Neural cell (in vitro differentiated cells): ENCODE data around the gene CYB5RL.

Experiments used
- EP300 ChIP-seq: fragments of 450-650 bp; conservative IDR thresholded peaks from 2 replicates; pipeline ENCODE4 v1.6.1; 2014; ENCODE audit warnings: antibody characterized with exemption, mild to moderate bottlenecking, moderate library complexity; ENCODE audit not compliant: poor library complexity, severe bottlenecking
- EZH2 ChIP-seq: fragments of 200-600, 300-800 bp; shearing (Covaris generic), sonication (generic); IDR thresholded peaks from 2 replicates; pipeline ENCODE4 v1.6.1; 2014; ENCODE audit warnings: antibody characterized with exemption, low read length, borderline replicate concordance, mild to moderate bottlenecking; ENCODE audit not compliant: insufficient read depth, poor library complexity, severe bottlenecking
- POLR2AphosphoS5 ChIP-seq: IDR thresholded peaks from 2 replicates; pipeline ENCODE4 v1.6.1; 2012
- RAD21 ChIP-seq: fragments of 450-650 bp; conservative IDR thresholded peaks from 2 replicates; pipeline ENCODE4 v1.6.1; 2014; ENCODE audit warnings: antibody characterized with exemption, mild to moderate bottlenecking, moderate library complexity
- SMC3 ChIP-seq: fragments of 450-650 bp; conservative IDR thresholded peaks from 2 replicates; pipeline ENCODE4 v1.6.1; 2014; ENCODE audit warnings: antibody characterized with exemption, mild to moderate bottlenecking, moderate library complexity; ENCODE audit not compliant: poor library complexity
- TF ChIP-seq, protein P1 (sequence below): fragments of 450-650 bp; IDR thresholded peaks from 2 replicates; pipeline ENCODE4 v1.5.1; 2014; ENCODE audit warnings: antibody characterized with exemption, mild to moderate bottlenecking, moderate library complexity; ENCODE audit not compliant: poor library complexity, severe bottlenecking
- TF ChIP-seq, protein P2 (sequence below): IDR thresholded peaks from 2 replicates; pipeline ENCODE4 v1.6.1; 2012; ENCODE audit warnings: borderline replicate concordance

DNA sequence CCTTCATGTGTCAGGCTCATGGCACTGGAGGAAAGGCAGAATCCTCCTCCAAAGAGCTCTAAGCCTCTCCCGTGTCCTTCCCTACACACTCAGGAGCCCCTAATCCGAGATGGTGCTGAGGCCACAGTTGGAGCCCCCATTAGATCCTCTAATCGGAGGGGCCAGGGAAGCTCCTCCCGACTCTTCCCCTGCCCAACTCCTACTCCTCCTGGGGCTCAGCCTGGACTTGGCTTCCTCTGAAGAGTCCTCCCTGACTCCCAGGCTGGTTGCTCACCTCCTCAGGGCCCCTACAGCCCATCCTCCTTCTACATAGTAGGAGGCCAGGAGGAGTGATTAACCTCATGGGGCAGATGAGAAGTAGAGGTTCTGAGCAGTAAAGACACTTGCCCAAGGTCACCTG, 25.7 kb downstream of the CYB5RL start:
- TF ChIP-seq, protein P1, sequence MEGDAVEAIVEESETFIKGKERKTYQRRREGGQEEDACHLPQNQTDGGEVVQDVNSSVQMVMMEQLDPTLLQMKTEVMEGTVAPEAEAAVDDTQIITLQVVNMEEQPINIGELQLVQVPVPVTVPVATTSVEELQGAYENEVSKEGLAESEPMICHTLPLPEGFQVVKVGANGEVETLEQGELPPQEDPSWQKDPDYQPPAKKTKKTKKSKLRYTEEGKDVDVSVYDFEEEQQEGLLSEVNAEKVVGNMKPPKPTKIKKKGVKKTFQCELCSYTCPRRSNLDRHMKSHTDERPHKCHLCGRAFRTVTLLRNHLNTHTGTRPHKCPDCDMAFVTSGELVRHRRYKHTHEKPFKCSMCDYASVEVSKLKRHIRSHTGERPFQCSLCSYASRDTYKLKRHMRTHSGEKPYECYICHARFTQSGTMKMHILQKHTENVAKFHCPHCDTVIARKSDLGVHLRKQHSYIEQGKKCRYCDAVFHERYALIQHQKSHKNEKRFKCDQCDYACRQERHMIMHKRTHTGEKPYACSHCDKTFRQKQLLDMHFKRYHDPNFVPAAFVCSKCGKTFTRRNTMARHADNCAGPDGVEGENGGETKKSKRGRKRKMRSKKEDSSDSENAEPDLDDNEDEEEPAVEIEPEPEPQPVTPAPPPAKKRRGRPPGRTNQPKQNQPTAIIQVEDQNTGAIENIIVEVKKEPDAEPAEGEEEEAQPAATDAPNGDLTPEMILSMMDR, result no peak
- no peak for TF ChIP-seq POLR2AphosphoS5
- TF ChIP-seq RAD21, result no peak
- TF ChIP-seq, protein P2, sequence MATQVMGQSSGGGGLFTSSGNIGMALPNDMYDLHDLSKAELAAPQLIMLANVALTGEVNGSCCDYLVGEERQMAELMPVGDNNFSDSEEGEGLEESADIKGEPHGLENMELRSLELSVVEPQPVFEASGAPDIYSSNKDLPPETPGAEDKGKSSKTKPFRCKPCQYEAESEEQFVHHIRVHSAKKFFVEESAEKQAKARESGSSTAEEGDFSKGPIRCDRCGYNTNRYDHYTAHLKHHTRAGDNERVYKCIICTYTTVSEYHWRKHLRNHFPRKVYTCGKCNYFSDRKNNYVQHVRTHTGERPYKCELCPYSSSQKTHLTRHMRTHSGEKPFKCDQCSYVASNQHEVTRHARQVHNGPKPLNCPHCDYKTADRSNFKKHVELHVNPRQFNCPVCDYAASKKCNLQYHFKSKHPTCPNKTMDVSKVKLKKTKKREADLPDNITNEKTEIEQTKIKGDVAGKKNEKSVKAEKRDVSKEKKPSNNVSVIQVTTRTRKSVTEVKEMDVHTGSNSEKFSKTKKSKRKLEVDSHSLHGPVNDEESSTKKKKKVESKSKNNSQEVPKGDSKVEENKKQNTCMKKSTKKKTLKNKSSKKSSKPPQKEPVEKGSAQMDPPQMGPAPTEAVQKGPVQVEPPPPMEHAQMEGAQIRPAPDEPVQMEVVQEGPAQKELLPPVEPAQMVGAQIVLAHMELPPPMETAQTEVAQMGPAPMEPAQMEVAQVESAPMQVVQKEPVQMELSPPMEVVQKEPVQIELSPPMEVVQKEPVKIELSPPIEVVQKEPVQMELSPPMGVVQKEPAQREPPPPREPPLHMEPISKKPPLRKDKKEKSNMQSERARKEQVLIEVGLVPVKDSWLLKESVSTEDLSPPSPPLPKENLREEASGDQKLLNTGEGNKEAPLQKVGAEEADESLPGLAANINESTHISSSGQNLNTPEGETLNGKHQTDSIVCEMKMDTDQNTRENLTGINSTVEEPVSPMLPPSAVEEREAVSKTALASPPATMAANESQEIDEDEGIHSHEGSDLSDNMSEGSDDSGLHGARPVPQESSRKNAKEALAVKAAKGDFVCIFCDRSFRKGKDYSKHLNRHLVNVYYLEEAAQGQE, result no peak
- no peak for TF ChIP-seq EZH2
- no peak for TF ChIP-seq EP300
- TF ChIP-seq SMC3, result no peak
